Breast epithelium (tissue), 3 donors: ENCODE measurements around the gene OGFOD1.

Experiments used
- CTCF ChIP-seq, 3 donors: fragments of 450-650 bp; IDR thresholded peaks; one replicate each; pipeline ENCODE4 v1.5.1; 2016 to 2017; ENCODE audit warnings: antibody characterized with exemption in 3 of 3, mild to moderate bottlenecking in 3 of 3, moderate library complexity in 3 of 3
- POLR2A ChIP-seq: fragments of 450-650 bp; IDR thresholded peaks from one replicate; pipeline ENCODE4 v1.6.1; 2016; ENCODE audit warnings: antibody characterized with exemption, mild to moderate bottlenecking, moderate library complexity
- POLR2AphosphoS5 ChIP-seq, 3 donors: sonication (generic); formaldehyde crosslinking; IDR thresholded peaks; one replicate each; pipeline ENCODE4 v1.6.1; 2017; ENCODE audit warnings: antibody characterized with exemption in 3 of 3

GRCh38 chr16:56475201-56475600 lies 23.8 kb downstream of the OGFOD1 start:
- TF ChIP-seq POLR2AphosphoS5 (IDR thresholded peaks at IDR 0.05) = no peak
- no peak for TF ChIP-seq CTCF (IDR thresholded peaks at IDR 0.05)
- no peak for TF ChIP-seq POLR2A
